HG03097 (cell line): Measurements from ENCODE around the gene BBS7.

Experiments
- ATAC-seq: cut with Tn5 transposase; IDR thresholded peaks from one replicate; pipeline ENCODE4 v1.9.1; 2021; ENCODE audit not compliant: unreplicated experiment, low FRiP score

The BBS7 gene

DNA sequence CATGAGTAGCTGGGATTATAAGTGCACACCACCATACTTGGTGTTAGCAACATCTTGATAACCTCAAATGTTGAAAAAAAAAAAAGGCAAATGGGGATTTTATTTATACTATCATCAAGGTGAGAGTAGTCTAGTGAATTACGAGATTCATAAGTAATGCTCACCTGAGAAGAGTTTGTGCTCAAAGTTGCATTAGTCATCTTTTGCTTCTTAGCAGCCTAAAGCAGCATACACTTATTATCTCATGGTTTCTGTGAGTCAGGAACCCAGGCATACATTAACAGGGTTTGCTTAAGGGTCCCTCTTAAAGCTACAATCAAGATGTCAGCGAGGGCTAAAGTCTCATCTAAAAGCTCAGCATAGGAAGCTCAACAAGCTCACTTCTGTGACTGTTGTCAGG is 77.3 kb downstream of the BBS7 start:
- no peak for ATAC-seq

DNA sequence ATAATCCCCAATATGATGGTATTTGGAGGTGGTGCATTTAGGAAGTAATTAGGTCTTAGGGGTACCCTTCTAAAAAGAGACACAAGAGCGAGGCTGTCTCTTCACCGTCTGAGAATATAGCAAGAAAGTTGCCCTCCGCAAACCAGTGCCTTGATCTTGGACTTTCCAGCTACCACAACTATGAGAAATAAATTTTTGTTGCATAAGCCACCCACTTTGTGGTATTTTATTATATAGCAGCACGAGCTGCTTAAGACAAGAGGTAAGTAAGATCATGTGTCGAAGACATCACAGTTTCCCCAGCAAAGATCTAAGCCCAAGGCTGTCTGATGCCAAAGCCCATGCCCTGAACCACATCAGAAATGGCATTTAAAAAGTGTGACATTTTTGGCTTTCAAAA is 78.8 kb downstream of the BBS7 start:
- no peak for ATAC-seq

DNA sequence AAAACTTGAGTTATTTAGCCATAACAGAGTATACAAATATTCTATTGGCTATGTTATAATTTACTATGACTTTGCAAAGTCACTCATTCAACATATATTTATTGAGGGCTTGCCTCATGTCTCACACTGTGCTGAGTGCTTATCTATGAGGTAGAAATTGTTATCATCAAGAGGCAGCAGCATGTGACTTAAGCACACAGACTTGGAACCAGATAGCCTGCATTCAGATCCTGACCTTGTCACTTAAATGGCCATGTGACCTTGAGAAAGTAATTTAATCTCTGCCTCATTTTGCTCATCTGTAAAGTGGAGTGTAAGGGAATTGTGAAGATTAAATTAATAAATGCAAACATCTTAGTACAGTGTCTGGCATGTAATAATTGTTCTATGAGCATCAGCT is 79.3 kb downstream of the BBS7 start:
- ATAC-seq: no peak

DNA sequence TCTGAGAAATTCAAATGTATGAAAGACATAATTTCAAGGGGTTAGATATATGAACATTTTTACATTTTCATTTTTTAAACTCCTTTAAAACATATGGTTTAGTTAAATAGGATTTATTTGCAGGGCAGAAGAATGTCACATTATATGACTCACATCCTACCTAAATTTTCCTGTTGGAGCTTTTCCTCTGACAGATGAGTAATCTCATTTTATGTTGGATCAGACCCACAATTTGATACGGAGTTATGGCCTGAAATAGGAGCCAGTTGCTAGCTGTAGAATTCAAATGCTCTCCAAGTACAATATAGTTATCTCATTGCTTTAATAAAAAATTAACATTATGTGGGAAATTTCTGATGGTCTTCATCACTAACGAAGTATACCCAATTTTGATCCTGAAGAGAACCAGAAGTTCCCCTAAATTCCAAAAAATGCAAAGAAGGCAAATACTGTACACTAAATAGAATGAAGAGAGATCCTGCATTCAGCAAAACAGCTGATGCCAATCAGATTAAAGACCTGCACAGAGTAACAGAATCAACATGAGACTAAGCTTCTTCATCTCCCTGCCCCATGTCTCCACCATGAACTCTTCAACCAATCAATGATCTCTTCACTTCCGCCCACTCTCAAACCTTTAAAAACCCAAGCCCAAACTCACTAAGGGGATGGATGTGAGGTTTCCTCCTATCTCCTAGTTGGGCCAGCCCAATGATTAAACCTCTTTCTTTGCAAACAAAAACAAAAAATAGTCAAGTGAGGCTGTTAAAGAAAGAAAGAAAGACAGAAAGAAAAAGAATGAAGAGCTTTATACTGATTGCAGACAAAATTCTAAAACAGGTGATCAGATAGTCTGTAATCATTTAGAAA is 80.1 kb downstream of the BBS7 start:
- no peak for ATAC-seq

DNA sequence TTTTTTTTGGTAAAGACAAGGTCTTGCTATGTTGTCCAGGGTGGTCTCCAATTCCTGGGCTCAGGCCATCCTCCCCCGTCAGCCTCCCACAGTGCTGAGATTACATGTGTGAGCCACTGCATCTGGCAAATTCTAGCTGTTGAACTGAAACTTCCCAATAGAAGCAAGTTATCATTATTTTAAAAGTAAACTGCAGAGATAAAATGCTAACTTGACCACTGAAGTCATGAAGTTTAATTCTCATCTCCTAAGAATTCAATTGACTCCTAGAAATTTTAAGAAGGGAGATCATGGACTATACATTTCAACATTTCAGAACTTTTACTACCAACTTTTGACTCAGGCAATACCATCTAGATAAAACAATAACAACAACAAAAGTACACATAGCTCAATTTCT is 80.8 kb downstream of the BBS7 start:
- no peak for ATAC-seq

DNA sequence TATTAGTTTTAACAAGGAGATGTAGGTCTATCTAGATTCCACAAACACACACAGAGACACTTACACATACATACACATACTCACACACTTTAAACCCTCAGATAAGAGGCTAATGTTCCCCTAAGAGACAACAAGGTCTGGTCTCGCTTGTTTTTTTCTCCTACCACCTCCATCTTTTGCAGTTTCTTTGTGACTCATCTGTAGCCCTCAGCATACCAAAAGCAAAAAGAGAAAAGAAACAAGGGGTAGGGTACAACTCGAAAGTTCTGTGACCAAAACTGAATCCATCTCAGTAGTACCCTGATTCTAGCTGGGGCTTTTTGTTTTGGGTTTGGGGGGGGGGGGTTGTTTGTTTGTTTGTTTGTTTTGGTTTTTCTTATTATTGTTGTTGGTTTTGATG is 81.4 kb downstream of the BBS7 start:
- ATAC-seq: peak; percentile 47

DNA sequence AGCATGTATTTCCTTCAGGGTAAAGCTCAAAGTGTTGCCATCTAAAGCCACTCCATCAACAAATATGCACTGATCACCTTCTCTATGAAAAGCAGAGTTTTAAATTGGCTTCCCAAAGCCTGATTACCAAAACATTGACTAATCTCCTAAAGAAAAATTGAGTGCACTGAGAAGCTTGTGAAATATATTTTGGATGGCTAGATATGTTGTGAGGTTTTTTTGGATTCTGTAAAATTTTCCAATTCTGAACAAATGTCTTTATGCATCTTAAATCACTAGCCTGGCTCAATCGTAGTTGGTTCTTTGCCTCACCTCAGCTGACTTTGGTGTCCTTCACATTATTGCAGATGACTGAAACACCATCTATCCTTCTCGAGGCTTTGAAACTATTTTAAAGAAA is 84.1 kb downstream of the BBS7 start:
- ATAC-seq: no peak

DNA sequence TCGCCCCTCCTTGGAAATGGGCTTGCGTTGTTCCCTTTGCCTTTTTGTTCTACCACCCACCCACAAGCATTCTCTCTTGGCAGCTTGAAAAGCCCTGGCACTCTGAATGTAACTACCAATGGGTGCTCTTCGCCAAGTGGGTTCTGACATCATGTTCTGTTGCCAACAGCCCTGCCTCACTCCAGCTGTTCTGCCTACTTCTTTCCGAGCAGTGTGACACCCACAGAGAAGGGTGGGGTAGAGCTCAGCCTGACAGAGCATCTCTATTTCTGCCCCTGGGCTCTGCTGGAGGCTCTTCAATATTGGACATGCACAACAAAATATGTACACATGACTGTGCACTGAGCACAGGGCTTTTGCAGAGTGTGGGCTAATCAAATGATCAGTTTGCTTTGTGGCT is 84.8 kb downstream of the BBS7 start:
- ATAC-seq: no peak

DNA sequence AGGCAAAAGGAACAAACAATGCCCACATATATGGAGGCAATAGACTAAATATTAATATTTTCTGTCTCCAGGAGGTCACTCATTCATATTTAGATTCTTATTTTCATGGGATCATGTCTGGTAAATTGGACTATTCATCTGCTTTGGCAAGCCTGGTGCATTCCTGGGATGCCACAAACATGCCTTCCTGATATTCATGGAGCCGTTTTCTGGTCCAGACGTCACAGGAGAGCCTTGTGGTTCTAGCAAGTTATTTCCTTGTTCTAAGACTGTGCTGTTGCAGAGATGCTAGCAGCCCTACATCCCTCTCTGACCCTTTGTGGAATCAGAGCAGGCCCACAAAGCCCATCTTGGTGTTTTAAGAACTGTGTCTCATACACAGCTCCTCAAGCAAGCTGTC is 85.3 kb downstream of the BBS7 start:
- no peak for ATAC-seq

DNA sequence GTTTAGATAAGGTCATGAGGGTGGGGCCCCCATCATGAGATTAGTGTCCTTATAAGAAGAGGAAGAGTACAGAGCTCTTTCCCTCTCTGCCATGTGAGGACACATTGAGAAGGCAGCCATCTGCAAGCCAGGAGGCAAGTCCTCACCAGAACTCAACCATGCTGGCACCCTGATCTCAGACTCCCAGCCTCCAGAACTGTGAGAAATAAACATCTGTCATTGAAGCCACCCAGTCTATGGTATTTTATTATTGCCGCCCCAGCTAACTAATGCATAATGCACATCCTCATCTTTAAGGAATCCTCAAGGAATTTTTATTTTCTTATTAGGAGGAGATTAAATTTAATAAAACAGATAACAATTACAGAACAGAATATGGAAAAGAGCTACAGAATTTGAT is 85.9 kb downstream of the BBS7 start:
- ATAC-seq: no peak

DNA sequence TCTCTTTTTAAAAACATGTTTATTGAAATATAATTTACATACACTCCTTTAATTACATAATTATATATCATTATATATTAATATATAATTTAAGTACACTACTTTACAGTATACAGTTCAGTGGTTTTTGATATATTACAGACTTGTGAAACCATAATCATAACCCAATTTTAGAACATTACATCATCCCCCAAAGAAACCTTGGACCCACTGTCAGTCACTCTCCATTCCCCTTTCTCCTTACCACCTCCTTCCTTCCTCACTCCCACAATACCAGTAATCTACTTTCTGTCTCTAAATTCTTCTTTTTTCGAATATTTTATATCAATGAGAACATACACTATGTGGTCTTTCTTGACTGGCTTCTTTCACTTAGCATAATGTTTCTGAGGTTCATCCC is 87.1 kb downstream of the BBS7 start:
- no peak for ATAC-seq

DNA sequence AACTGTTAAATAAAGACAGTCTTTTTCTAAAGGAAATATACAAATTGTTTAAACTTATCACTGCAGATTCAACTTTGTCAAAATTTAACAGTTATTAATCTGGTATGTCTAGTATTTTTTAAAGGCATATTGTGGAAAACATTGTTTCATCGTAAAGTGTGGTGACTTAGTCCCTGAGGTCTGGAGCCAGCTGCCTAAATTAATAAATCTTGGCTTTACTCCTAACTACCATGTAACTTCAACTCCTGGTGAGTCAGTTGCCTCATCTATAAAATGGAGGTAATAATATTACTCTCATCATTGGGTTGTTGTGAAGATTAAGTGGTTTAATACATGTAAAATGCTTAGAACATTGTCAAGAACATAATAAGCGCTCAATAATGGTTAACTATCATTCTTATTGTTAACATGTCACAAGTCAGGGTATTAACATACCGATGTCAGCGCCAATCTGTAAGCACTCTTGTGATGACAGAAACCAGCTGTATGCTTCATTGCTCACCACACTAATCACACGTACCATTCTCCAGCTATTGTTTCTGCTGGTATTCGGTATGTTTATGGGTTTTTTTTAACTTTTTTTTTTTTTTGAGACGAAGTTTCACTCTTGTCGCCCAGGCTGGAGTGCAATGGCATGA is 91.2 kb downstream of the BBS7 start:
- ATAC-seq: no peak

DNA sequence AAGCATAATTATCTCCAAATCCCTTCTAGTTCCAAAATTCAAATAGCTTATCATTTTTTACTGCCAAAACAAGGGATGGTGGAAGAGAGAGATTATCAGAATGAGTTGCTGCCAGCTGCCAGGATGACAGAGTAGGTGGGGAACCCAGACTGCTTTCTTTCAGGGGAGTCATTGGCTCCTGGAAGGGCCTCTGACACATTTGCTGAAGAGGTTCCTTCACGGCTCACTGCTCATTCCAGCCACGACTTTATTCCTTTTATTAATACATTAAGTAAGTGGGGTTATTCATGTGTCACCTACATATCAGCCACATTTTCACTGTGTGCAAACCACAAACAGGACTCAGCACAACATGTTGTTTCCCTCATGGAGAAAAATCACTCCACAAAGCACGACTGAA is 92.6 kb downstream of the BBS7 start:
- ATAC-seq: peak; percentile 47

DNA sequence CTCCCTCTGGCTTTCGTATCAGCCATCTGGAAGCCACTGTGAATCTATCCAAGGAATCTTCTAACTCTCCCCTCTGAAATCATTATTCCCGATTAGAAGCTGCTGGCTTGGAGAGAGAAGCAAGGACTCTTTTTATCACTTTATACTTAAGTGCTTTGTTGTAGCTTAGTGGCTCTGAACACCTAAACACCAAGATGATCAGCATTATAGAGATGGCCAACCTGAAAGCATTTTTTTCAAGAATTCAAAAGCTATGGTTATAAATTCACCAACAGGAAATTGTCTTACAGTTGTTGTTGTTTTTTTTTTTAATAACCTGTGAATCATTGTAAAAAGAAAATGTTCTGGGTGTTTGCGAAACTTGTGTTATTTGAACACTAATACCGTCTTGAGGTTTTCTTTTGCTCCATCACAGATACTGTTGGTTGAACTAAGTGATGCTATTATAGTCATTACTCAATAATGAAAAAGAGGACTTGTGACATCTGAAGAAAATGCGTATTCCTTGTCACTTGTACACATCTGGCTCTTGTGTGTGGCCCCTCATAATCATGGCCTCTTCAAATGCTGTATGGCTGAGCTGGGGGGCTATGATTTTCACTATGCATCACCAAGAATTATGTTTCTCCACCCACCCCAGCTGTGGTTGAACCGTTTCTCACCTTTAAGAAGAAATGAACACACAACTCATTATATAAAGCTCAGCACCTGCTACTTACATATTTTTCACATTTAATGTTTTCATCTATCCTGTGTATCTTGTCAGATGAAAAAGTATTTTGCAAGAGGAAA is 93.5 kb downstream of the BBS7 start:
- ATAC-seq: no peak
